ENCODE measurements around the gene THADA.

DNA sequence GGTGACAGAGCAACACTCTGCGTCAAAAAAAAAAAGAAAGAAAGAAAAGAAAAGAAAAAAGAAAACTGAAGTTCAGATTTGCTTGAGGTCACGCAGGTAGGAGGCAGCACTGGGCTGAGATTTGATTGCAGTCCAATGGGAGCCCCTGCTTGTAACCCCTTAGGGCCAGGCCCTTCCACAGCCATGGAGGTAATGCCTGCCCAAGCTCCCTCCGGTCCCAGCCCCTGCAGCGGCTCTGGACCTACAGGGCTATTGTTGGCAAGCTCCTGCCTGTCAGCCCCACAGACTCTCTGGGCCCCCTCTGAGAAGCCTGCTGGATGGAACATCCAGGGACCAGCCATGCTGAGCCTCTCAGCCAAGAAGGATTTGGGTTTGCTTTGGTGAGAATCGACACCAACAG, 381.6 kb downstream of the THADA start:
- TF ChIP-seq, protein P1, sequence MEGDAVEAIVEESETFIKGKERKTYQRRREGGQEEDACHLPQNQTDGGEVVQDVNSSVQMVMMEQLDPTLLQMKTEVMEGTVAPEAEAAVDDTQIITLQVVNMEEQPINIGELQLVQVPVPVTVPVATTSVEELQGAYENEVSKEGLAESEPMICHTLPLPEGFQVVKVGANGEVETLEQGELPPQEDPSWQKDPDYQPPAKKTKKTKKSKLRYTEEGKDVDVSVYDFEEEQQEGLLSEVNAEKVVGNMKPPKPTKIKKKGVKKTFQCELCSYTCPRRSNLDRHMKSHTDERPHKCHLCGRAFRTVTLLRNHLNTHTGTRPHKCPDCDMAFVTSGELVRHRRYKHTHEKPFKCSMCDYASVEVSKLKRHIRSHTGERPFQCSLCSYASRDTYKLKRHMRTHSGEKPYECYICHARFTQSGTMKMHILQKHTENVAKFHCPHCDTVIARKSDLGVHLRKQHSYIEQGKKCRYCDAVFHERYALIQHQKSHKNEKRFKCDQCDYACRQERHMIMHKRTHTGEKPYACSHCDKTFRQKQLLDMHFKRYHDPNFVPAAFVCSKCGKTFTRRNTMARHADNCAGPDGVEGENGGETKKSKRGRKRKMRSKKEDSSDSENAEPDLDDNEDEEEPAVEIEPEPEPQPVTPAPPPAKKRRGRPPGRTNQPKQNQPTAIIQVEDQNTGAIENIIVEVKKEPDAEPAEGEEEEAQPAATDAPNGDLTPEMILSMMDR (IDR thresholded peaks at IDR 0.05; ENCODE audit: low read depth, low read length), result no peak
- TF ChIP-seq EZH2phosphoT487 (IDR thresholded peaks at IDR 0.05; ENCODE audit: low read depth), result no peak
